Liver (tissue), 9 donors: ENCODE measurements around the gene KLHL13. TPM values are rescaled to one million over a fixed set of nuclear protein-coding genes. Genes with fewer than 3 reads are reported as not detected.

Experiments
- DNase-seq: peaks from one replicate; pipeline ENCODE4 v3.0.0-alpha.2; 2017; ENCODE audit warnings: low spot score
- H3K27ac ChIP-seq, 2 donors: one replicate each; pipeline ENCODE4 v1.7.0; 2013; ENCODE audit warnings: inconsistent platforms in 2 of 2, low read length in 2 of 2, control low read depth in 1 of 2, low read depth in 1 of 2, mild to moderate bottlenecking in 1 of 2
- H3K27me3 ChIP-seq, 4 donors: one replicate each; pipeline versions ENCODE4 v1.6.1 to v1.7.0; 2013; ENCODE audit warnings: low read length in 3 of 4, inconsistent platforms in 1 of 4, mild to moderate bottlenecking in 1 of 4, moderate library complexity in 1 of 4; ENCODE audit not compliant: control insufficient read depth in 4 of 4, insufficient read depth in 4 of 4
- H3K36me3 ChIP-seq, 4 donors: one replicate each; pipeline versions ENCODE4 v1.6.1 to v1.7.0; 2013; ENCODE audit warnings: low read length in 3 of 4, mild to moderate bottlenecking in 3 of 4, low read depth in 1 of 4, moderate library complexity in 1 of 4; ENCODE audit not compliant: control insufficient read depth in 4 of 4, insufficient read depth in 3 of 4
- H3K4me1 ChIP-seq, 4 donors: one replicate each; pipeline versions ENCODE4 v1.6.1 to v1.7.0; 2013; ENCODE audit warnings: low read length in 3 of 4, mild to moderate bottlenecking in 3 of 4, moderate library complexity in 1 of 4; ENCODE audit not compliant: control insufficient read depth in 4 of 4, insufficient read depth in 4 of 4
- H3K4me3 ChIP-seq, 3 donors: one replicate each; pipeline versions ENCODE4 v1.6.1 to v1.7.0; 2013; ENCODE audit warnings: low read length in 3 of 3, control low read depth in 1 of 3, low read depth in 1 of 3, mild to moderate bottlenecking in 1 of 3
- H3K9ac ChIP-seq, 2 donors: one replicate each; pipeline ENCODE4 v1.7.0; 2013; ENCODE audit warnings: low read length in 2 of 2, mild to moderate bottlenecking in 2 of 2, moderate library complexity in 2 of 2, control low read depth in 1 of 2, low read depth in 1 of 2
- H3K9me3 ChIP-seq, 4 donors: one replicate each; pipeline versions ENCODE4 v1.6.1 to v1.7.0; 2013; ENCODE audit warnings: low read length in 3 of 4; ENCODE audit not compliant: control insufficient read depth in 4 of 4
- EGR1 ChIP-seq, 2 donors: IDR thresholded peaks; 2 replicates each; pipeline ENCODE4 v1.6.1; 2016 to 2018; ENCODE audit warnings: antibody characterized with exemption in 2 of 2, low read depth in 2 of 2
- FOXA1 ChIP-seq: IDR thresholded peaks from 2 replicates; pipeline ENCODE4 v1.6.1; 2016; ENCODE audit warnings: antibody characterized with exemption
- FOXA2 ChIP-seq: IDR thresholded peaks from 2 replicates; pipeline ENCODE4 v1.6.1; 2016; ENCODE audit warnings: antibody characterized with exemption
- GABPA ChIP-seq, 2 donors: IDR thresholded peaks in 1 of 2; conservative IDR thresholded peaks in 1 of 2; 2 replicates each; pipeline ENCODE4 v1.6.1; 2016; ENCODE audit warnings: antibody characterized with exemption in 2 of 2, mild to moderate bottlenecking in 1 of 2, moderate library complexity in 1 of 2
- HNF4A ChIP-seq, 2 donors: conservative IDR thresholded peaks; 2 replicates each; pipeline ENCODE4 v1.6.1; 2016; ENCODE audit warnings: antibody characterized with exemption in 2 of 2, mild to moderate bottlenecking in 2 of 2
- HNF4G ChIP-seq: IDR thresholded peaks from 2 replicates; pipeline ENCODE4 v1.6.1; 2016; ENCODE audit warnings: antibody characterized with exemption
- MAX ChIP-seq: IDR thresholded peaks from 2 replicates; pipeline ENCODE4 v1.6.1; 2016; ENCODE audit warnings: antibody characterized with exemption
- NR2F2 ChIP-seq: IDR thresholded peaks from 2 replicates; pipeline ENCODE4 v1.6.1; 2016; ENCODE audit warnings: antibody characterized with exemption
- RAD21 ChIP-seq, 2 donors: IDR thresholded peaks; 2 replicates each; pipeline ENCODE4 v1.6.1; 2016; ENCODE audit warnings: antibody characterized with exemption in 2 of 2, mild to moderate bottlenecking in 2 of 2
- REST ChIP-seq: IDR thresholded peaks from 2 replicates; pipeline ENCODE4 v1.6.1; 2016; ENCODE audit warnings: antibody characterized with exemption, mild to moderate bottlenecking
- RXRA ChIP-seq, 2 donors: IDR thresholded peaks; 2 replicates each; pipeline ENCODE4 v1.6.1; 2017 to 2018; ENCODE audit warnings: antibody characterized with exemption in 2 of 2, mild to moderate bottlenecking in 1 of 2
- SP1 ChIP-seq: IDR thresholded peaks from 2 replicates; pipeline ENCODE4 v1.6.1; 2018; ENCODE audit warnings: antibody characterized with exemption, mild to moderate bottlenecking
- TAF1 ChIP-seq: conservative IDR thresholded peaks from 2 replicates; pipeline ENCODE4 v1.6.1; 2016; ENCODE audit warnings: antibody characterized with exemption, mild to moderate bottlenecking
- YY1 ChIP-seq: IDR thresholded peaks from 2 replicates; pipeline ENCODE4 v1.6.1; 2016; ENCODE audit warnings: antibody characterized with exemption, mild to moderate bottlenecking
- WGBS: extraction: QIAGEN DNeasy Blood & Tissue Kit; methylation state at CpG from one replicate; pipeline ENCODE4 v1.1.7; 2013; 5-methylcytosine and 5-hydroxymethylcytosine counted together
- polyA plus RNA-seq, 2 donors: library from polyadenylated mRNA; stranded (reverse) in 1 of 2; unstranded in 1 of 2; fragments of 200-250 nt in 1 of 2; fragments of >200 nt in 1 of 2; fragmentation: Nextera tagmentation in 1 of 2; extraction: Ambion mirVana in 1 of 2; gene quantifications; one replicate each; pipeline versions ENCODE4 v1.2.1 to v1.2.3, GENCODE V29; 2013 to 2015
- total RNA-seq, 2 donors: library from RNA; depleted of rRNA; stranded (reverse); fragments of >200 nt; gene quantifications; one replicate each; pipeline ENCODE4 v1.2.3, GENCODE V29; 2014
- TF ChIP-seq, protein P1 (sequence below): IDR thresholded peaks from 2 replicates; pipeline ENCODE4 v1.6.1; 2016; ENCODE audit warnings: antibody characterized with exemption
- TF ChIP-seq, protein P2 (sequence below): IDR thresholded peaks from 2 replicates; pipeline ENCODE4 v1.6.1; 2016; ENCODE audit warnings: antibody characterized with exemption
- TF ChIP-seq, protein P3 (sequence below): fragments of 150-350 bp; IDR thresholded peaks from 2 replicates; pipeline ENCODE4 v1.5.1; 2017; ENCODE audit warnings: improper control_type of control experiment, low read depth, low read length; ENCODE audit not compliant: missing input control
- donor health status: healthy.
- donor health status: healthy.
- donor health status: healthy.
- donor health status: healthy.
- donor health status: healthy.

KLHL13 gene
- total and polyA plus RNA-seq, 4 donors, result 0.76 to 5.3 (median 3.3) TPM

DNA sequence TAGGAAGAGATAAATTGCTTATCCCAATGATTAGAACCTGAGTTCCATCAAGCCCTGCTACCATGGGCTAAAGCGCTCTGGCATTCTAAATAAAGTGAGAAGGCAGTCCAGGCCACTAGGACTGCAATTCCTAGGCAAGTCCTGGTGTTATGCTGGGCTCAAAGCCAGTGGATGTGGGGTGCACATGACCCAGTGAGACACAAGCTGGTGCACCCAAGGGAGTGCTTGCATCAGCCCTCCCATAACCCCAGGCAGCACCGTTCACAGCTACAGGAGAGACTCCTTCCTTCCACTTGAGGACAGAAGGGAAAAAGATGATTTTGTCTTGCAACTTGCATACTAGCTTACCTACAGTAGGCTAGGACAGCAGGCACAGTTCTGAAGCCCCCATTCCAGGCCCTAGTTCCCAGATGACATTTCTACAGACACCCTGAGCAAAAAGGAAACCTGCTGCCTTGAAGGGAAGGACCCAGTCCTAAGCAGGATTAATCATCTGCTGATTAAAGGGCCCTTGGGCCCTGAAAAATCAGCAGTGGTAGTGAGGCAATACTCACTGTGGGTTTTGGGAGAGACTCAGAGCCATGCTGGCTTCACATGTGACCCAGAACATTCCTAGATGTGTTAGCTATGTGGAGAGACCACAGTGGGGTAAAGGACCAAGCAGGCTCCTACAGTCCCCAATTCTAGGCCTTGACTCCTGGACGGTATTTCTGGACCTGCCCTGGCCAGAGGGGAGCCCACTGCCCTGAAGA is 77.8 kb downstream of the KLHL13 start:
- DNase-seq, result no peak
- TF ChIP-seq HNF4G, result no peak
- TF ChIP-seq EGR1 (IDR thresholded peaks at IDR 0.05; ENCODE audit: low read depth in 2 of 2), result no peak
- no peak for TF ChIP-seq HNF4A (conservative IDR thresholded peaks at IDR 0.05)
- TF ChIP-seq FOXA1, result no peak
- TF ChIP-seq, protein P1, sequence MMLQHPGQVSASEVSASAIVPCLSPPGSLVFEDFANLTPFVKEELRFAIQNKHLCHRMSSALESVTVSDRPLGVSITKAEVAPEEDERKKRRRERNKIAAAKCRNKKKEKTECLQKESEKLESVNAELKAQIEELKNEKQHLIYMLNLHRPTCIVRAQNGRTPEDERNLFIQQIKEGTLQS, result no peak
- no peak for TF ChIP-seq REST
- no peak for TF ChIP-seq RXRA (IDR thresholded peaks at IDR 0.05)
- TF ChIP-seq YY1, result no peak
- TF ChIP-seq RAD21 (IDR thresholded peaks at IDR 0.05), result no peak
- Histone ChIP-seq H3K27me3 (no peaks in the 10 kb centered on the region), H3K9ac (no peak overlapping the region), H3K4me1 (no peaks in the 10 kb centered on the region), H3K4me3 (no peak overlapping the region), H3K9me3 (peaks cover 0 to 6% (median 0%) of the 10 kb centered on the region in 4 donors), H3K36me3 (no peaks in the 10 kb centered on the region), H3K27ac (no peak overlapping the region)
- 85% methylated on average over 3 of the region's 3 CpGs for WGBS

DNA sequence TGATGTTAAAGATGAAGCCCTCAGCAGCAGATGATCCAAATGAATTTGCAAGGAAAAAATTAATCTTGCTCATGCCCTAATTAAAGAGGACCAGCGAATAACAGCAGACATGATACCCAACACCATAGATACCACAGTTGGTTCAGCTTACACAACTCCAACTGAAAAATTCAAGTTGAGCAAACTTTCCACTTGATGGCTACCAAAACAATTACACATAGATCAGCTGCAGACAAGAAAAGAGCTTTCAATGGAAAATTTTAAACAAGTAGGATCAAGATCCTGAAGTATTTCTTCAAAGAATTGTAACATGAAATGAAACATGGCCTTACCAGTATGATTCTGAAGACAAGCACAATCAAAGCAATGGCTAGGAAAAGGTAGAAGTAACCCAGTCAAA is 90.0 kb downstream of the KLHL13 start:
- Histone ChIP-seq H3K27ac (no peak overlapping the region), H3K4me1 (no peaks in the 10 kb centered on the region), H3K27me3 (no peaks in the 10 kb centered on the region), H3K4me3 (no peak overlapping the region), H3K9ac (no peak overlapping the region), H3K36me3 (no peaks in the 10 kb centered on the region), H3K9me3 (no peaks in the 10 kb centered on the region)
- WGBS, result 86% methylated on average over 1 of the region's 1 CpG
- no peak for TF ChIP-seq RAD21 (IDR thresholded peaks at IDR 0.05)
- TF ChIP-seq, protein P1, result no peak
- no peak for TF ChIP-seq SP1
- TF ChIP-seq HNF4A (conservative IDR thresholded peaks at IDR 0.05), result no peak
- no peak for TF ChIP-seq HNF4G
- TF ChIP-seq, protein P2, sequence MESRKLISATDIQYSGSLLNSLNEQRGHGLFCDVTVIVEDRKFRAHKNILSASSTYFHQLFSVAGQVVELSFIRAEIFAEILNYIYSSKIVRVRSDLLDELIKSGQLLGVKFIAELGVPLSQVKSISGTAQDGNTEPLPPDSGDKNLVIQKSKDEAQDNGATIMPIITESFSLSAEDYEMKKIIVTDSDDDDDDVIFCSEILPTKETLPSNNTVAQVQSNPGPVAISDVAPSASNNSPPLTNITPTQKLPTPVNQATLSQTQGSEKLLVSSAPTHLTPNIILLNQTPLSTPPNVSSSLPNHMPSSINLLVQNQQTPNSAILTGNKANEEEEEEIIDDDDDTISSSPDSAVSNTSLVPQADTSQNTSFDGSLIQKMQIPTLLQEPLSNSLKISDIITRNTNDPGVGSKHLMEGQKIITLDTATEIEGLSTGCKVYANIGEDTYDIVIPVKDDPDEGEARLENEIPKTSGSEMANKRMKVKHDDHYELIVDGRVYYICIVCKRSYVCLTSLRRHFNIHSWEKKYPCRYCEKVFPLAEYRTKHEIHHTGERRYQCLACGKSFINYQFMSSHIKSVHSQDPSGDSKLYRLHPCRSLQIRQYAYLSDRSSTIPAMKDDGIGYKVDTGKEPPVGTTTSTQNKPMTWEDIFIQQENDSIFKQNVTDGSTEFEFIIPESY, result no peak
- TF ChIP-seq GABPA (IDR thresholded peaks at IDR 0.05 in 1 of 2, conservative IDR thresholded peaks at IDR 0.05 in 1 of 2), result no peak
- no peak for TF ChIP-seq EGR1 (IDR thresholded peaks at IDR 0.05; ENCODE audit: low read depth in 2 of 2)
- TF ChIP-seq, protein P3, sequence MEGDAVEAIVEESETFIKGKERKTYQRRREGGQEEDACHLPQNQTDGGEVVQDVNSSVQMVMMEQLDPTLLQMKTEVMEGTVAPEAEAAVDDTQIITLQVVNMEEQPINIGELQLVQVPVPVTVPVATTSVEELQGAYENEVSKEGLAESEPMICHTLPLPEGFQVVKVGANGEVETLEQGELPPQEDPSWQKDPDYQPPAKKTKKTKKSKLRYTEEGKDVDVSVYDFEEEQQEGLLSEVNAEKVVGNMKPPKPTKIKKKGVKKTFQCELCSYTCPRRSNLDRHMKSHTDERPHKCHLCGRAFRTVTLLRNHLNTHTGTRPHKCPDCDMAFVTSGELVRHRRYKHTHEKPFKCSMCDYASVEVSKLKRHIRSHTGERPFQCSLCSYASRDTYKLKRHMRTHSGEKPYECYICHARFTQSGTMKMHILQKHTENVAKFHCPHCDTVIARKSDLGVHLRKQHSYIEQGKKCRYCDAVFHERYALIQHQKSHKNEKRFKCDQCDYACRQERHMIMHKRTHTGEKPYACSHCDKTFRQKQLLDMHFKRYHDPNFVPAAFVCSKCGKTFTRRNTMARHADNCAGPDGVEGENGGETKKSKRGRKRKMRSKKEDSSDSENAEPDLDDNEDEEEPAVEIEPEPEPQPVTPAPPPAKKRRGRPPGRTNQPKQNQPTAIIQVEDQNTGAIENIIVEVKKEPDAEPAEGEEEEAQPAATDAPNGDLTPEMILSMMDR, result no peak
- TF ChIP-seq MAX, result no peak
- TF ChIP-seq TAF1, result no peak
- TF ChIP-seq YY1, result no peak
- no peak for TF ChIP-seq RXRA (IDR thresholded peaks at IDR 0.05)
- TF ChIP-seq NR2F2, result no peak
- no peak for TF ChIP-seq REST
- no peak for TF ChIP-seq FOXA2
- DNase-seq, result no peak
